ENCODE measurements around the gene USP20. TPM values are rescaled to one million over a fixed set of nuclear protein-coding genes. Genes with fewer than 3 reads are reported as not detected.

Gene USP20
- total RNA-seq, 4 donors from 2014 or later: 11.5 to 18.5 (median 15.5) TPM

DNA sequence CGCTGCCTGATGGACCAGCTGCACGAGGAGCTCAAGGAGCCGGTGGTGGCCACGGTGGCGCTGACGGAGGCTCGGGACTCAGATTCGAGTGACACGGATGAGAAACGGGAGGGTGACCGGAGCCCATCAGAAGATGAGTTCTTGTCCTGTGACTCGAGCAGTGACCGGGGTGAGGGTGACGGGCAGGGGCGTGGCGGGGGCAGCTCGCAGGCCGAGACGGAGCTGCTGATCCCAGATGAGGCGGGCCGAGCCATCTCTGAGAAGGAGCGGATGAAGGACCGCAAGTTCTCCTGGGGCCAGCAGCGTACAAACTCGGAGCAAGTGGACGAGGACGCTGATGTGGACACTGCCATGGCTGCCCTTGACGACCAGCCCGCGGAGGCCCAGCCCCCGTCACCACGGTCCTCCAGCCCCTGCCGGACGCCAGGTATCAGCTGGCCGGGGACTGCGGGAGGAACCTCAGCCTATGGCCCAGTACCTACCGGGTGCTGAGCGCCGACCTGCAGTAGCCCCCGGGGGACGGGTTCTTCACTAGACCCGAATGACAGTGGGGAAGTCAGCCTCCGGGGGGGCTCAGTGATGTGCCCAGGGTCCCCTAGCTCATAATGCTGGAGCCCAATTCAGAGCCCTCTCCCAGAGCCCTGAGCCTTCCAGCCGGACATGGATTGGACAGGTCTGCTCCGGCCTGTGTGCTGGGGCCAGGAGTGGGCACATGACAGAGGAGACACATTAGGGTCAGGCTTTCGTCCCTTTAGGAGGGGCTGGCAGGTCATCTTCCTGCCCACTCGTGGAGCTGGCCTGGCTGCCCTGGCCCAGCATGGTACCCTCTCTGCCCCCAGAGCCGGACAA lies 33.0 kb downstream of the USP20 start:
- no peak for DNase-seq (ENCODE audit: low spot score)
- ATAC-seq (ENCODE audit: low FRiP score): no peak
- TF ChIP-seq, protein P1, sequence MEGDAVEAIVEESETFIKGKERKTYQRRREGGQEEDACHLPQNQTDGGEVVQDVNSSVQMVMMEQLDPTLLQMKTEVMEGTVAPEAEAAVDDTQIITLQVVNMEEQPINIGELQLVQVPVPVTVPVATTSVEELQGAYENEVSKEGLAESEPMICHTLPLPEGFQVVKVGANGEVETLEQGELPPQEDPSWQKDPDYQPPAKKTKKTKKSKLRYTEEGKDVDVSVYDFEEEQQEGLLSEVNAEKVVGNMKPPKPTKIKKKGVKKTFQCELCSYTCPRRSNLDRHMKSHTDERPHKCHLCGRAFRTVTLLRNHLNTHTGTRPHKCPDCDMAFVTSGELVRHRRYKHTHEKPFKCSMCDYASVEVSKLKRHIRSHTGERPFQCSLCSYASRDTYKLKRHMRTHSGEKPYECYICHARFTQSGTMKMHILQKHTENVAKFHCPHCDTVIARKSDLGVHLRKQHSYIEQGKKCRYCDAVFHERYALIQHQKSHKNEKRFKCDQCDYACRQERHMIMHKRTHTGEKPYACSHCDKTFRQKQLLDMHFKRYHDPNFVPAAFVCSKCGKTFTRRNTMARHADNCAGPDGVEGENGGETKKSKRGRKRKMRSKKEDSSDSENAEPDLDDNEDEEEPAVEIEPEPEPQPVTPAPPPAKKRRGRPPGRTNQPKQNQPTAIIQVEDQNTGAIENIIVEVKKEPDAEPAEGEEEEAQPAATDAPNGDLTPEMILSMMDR (IDR thresholded peaks at IDR 0.05): no peak

DNA sequence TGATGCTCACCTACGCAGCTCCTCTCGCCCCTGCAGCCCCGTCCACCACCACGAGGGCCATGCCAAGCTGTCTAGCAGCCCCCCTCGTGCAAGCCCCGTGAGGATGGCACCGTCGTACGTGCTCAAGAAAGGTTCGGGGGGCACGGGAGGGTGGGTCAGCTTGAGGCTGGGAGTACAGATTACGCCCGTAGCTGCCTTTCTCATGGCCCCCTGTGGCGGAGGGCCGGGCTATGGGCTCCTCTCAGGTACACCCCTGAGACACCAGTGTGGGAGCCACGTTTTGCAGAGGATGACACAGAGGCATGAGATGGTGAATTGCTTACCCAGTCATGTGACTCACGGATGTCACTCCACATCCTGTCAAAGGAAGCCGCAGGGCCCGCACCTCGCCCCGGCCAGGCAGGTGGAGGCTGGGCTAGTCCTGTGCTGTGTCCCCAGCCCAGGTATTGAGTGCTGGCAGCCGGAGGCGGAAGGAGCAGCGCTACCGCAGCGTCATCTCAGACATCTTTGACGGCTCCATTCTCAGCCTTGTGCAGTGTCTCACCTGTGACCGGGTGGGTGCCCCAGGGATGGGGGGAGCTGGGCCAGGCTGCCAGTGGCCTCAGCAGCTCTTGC lies 33.7 kb downstream of the USP20 start:
- TF ChIP-seq, protein P1 (IDR thresholded peaks at IDR 0.05): no peak
- no peak for ATAC-seq (ENCODE audit: low FRiP score)

DNA sequence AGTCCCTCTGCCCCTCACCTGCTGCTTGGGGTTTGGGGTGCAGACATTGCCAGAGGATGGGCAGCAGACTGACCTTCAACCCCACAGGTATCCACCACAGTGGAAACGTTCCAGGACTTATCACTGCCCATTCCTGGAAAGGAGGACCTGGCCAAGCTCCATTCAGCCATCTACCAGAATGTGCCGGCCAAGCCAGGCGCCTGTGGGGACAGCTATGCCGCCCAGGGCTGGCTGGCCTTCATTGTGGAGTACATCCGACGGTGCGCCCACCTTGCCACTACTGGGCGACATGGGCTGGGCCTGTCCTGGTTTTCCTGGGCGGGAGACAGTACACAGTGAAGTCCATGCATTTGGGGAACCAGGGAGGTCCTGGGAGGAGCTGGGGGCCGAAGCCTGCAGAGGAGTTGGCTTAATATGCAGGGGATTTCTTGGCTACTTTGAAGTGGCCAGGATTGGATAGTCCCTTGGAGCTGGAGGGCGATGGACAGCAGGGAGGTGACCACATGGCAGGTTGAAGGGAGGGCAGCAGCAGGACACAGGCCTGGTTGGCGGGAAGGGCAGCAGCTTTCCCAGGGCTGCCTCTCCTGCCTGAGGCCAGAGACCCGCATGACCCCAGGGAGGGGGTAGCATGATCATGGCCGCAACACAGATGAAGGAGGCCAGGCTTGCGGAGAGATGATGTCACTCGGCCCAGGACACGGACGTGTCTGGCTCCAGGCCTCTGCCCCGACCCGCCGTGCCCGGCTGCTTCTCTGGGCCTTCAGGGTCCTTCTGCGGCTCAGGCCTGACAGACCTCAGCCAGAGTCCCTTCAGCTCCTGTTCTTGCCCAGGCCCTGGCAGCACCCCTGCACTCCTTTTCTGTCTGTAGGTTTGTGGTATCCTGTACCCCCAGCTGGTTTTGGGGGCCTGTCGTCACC lies 34.6 kb downstream of the USP20 start:
- TF ChIP-seq, protein P1 (IDR thresholded peaks at IDR 0.05): no peak
- DNase-seq (ENCODE audit: low spot score) (no peak), ATAC-seq (ENCODE audit: low FRiP score) (no peak)

More for the DNA sequence above, 33.7 kb downstream of the USP20 start:
- no peak for DNase-seq (ENCODE audit: low spot score)

DNA sequence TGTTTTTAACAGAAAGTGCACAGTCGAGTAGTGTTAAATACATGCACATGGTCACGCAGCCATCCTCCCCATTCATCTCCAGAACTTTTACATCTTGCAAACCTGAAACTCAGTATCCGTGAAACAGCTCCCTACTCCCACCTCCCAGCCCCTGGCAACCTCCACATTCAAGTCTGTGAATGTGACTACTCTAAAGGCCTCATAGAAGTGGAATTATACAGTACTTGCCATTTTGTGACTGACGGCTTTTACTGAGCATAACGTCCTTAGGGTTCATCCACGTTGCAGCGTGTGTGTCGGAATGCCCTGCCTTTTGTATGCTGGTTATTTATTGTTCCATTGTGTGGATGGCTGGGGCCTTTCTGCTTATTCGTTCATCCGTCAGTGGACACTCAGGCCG lies 35.8 kb downstream of the USP20 start:
- ATAC-seq (ENCODE audit: low FRiP score) (no peak), DNase-seq (ENCODE audit: low spot score) (no peak)
- TF ChIP-seq, protein P1 (IDR thresholded peaks at IDR 0.05): no peak

DNA sequence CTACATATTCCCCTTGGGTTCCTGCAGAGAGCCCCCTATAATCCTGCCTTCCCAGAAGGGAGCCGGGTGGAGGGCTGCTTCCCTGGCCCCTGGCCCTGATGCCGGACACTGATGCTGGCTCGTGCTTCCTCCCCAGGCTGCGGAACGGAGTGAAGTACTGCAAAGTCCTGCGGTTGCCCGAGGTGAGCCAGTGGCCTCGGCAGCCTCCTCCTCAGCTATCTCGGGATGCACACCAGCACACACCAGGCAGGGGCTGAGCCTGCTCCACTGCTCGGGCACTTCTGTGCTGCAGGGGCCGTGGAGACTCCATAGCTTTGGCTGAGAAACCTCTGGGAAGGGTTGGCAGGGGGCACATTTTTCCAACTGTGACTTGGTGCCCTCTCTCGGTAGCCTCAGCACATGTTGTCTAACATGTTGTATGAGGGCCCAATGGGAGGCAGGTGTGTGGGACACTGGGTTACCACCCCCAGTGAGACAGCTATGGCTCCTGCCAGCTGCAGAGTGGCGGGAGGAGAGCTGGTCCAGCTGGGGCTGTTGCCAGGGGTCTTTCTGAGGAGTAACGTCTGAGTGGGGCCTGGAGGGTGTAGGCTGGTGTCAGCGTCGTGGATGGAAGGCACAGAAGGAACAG lies 38.4 kb downstream of the USP20 start:
- DNase-seq (ENCODE audit: low spot score) (no peak), ATAC-seq (ENCODE audit: low FRiP score) (no peak)
- TF ChIP-seq, protein P1 (IDR thresholded peaks at IDR 0.05): no peak

DNA sequence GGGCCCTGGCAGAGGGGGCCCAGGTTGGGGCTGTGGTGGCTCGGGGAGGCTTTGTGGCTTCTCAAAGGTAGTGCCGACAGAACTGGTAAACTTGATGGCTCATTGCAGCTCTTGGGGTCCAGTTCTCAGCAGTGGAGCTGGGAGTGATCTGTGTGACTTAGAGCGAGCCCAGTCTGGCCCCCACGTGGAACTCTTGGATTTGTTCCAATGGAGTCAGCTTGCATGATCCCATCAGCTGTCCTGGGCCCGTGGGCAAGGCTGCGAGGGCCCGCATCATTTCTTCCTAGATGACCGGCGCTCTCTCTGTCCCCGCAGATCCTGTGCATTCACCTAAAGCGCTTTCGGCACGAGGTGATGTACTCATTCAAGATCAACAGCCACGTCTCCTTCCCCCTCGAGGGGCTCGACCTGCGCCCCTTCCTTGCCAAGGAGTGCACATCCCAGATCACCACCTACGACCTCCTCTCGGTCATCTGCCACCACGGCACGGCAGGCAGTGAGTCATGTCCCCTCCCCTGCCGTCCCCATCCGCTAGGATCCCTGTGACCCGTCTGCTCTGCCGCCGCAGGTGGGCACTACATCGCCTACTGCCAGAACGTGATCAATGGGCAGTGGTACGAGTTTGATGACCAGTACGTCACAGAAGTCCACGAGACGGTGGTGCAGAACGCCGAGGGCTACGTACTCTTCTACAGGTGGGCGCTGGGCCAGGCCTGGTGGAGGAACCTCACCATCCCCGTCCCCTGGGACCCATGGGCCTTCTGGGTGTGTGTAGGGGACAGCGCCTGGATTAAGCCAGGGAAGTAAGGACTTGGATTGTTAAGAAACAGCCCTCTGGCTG lies 39.2 kb downstream of the USP20 start:
- no peak for ATAC-seq (ENCODE audit: low FRiP score)
- TF ChIP-seq, protein P1 (IDR thresholded peaks at IDR 0.05): no peak

More for the DNA sequence above, 39.2 kb downstream of the USP20 start:
- DNase-seq (ENCODE audit: low spot score): no peak

Data from omental fat pad (tissue), 4 donors.